GM12878 (cell line): ENCODE measurements around the gene EFCAB9. TPM values are rescaled to one million over a fixed set of nuclear protein-coding genes. Genes with fewer than 3 reads are reported as not detected.
A peak's percentile ranks its signal among the peaks of the same experiment; 100 is the strongest.

ENCODE experiments used
- ASH2L ChIP-seq: fragments of 300-600, 200-600 bp; sonication (generic); IDR thresholded peaks from 2 replicates; pipeline ENCODE4 v1.6.1; 2017; ENCODE audit warnings: low read depth, mild to moderate bottlenecking, borderline replicate concordance
- ATF3 ChIP-seq: IDR thresholded peaks from 2 replicates; pipeline ENCODE4 v1.6.1; 2011; ENCODE audit warnings: low read depth, mild to moderate bottlenecking, low read length, moderate library complexity, borderline replicate concordance; ENCODE audit errors: extremely low read depth
- BHLHE40 ChIP-seq, 2 experiments: fragments of 450-650 bp in 1 of 2; IDR thresholded peaks; 2 replicates each; pipeline ENCODE4 v1.6.1; 2011 to 2017; ENCODE audit warnings: low read depth in 2 of 2, borderline replicate concordance in 1 of 2, improper control_type of control experiment in 1 of 2, low read length in 1 of 2, mild to moderate bottlenecking in 1 of 2
- CBX3 ChIP-seq: fragments of 200-600 bp; sonication (generic); IDR thresholded peaks from 2 replicates; pipeline ENCODE4 v1.6.1; 2016; ENCODE audit warnings: low read depth, borderline replicate concordance
- CHD1 ChIP-seq: IDR thresholded peaks from 2 replicates; pipeline ENCODE4 v1.6.1; 2012; ENCODE audit warnings: low read depth, low read length, improper control_type of control experiment
- CREB1 ChIP-seq: IDR thresholded peaks from 2 replicates; pipeline ENCODE4 v1.6.1; 2012; ENCODE audit warnings: low read depth, mild to moderate bottlenecking, inconsistent platforms
- DPF2 ChIP-seq: fragments of 450-650 bp; IDR thresholded peaks from 2 replicates; pipeline ENCODE4 v1.6.1; 2017; ENCODE audit warnings: mild to moderate bottlenecking
- ETV6 ChIP-seq, 2 experiments: fragments of 450-650 bp in 1 of 2; IDR thresholded peaks in 1 of 2; conservative IDR thresholded peaks in 1 of 2; 2 replicates each; pipeline ENCODE4 v1.6.1; 2014; ENCODE audit warnings: antibody characterized with exemption in 1 of 2, borderline replicate concordance in 1 of 2, low read depth in 1 of 2, mild to moderate bottlenecking in 1 of 2, moderate library complexity in 1 of 2
- GABPA ChIP-seq: IDR thresholded peaks from 2 replicates; pipeline ENCODE4 v1.6.1; 2014; ENCODE audit warnings: antibody characterized with exemption, low read depth, mild to moderate bottlenecking, inconsistent platforms
- HDAC6 ChIP-seq: fragments of 200-600 bp; sonication (generic); IDR thresholded peaks from one replicate; pipeline ENCODE4 v1.8.0; 2017; ENCODE audit warnings: antibody characterized with exemption; ENCODE audit not compliant: unreplicated experiment
- JUNB ChIP-seq: IDR thresholded peaks from 2 replicates; pipeline ENCODE4 v1.6.1; 2016; ENCODE audit warnings: antibody characterized with exemption, mild to moderate bottlenecking
- NBN ChIP-seq: fragments of 450-650 bp; IDR thresholded peaks from 2 replicates; pipeline ENCODE4 v1.6.1; 2016
- NR2C2 ChIP-seq: IDR thresholded peaks from 2 replicates; pipeline ENCODE4 v1.6.1; 2011; ENCODE audit warnings: borderline replicate concordance, low read depth; ENCODE audit not compliant: control insufficient read depth, insufficient read length
- NRF1 ChIP-seq: conservative IDR thresholded peaks from 2 replicates; pipeline ENCODE4 v1.6.1; 2011; ENCODE audit warnings: mild to moderate bottlenecking, low read depth, low read length, improper control_type of control experiment
- PAX8 ChIP-seq: fragments of 450-650 bp; IDR thresholded peaks from 2 replicates; pipeline ENCODE4 v1.6.1; 2017; ENCODE audit warnings: mild to moderate bottlenecking, moderate library complexity
- POLR2AphosphoS5 ChIP-seq: IDR thresholded peaks from 2 replicates; pipeline ENCODE4 v1.6.1; 2011; ENCODE audit warnings: mild to moderate bottlenecking, low read length, inconsistent platforms
- POU2F2 ChIP-seq: IDR thresholded peaks from 3 replicates; pipeline ENCODE4 v1.6.1; 2011; ENCODE audit warnings: low read depth, mild to moderate bottlenecking, low read length, borderline replicate concordance
- RCOR1 ChIP-seq: conservative IDR thresholded peaks from 2 replicates; pipeline ENCODE4 v1.6.1; 2012; ENCODE audit warnings: low read depth, low read length, improper control_type of control experiment
- RFX5 ChIP-seq: IDR thresholded peaks from 2 replicates; pipeline ENCODE4 v1.6.1; 2011; ENCODE audit warnings: low read depth, low read length, improper control_type of control experiment
- SIN3A ChIP-seq: IDR thresholded peaks from 2 replicates; pipeline ENCODE4 v1.6.1; 2012; ENCODE audit warnings: low read depth, low read length, improper control_type of control experiment
- SIX5 ChIP-seq: IDR thresholded peaks from 2 replicates; pipeline ENCODE4 v1.6.1; 2011; ENCODE audit warnings: mild to moderate bottlenecking, low read depth, low read length, moderate library complexity; ENCODE audit not compliant: severe bottlenecking
- SMAD5 ChIP-seq: IDR thresholded peaks from 2 replicates; pipeline ENCODE4 v1.6.1; 2016; ENCODE audit warnings: antibody characterized with exemption, low read depth
- SP1 ChIP-seq: IDR thresholded peaks from one replicate; pipeline ENCODE4 v1.6.1; 2011; ENCODE audit warnings: low read depth, low read length
- SREBF1 ChIP-seq: IDR thresholded peaks from 2 replicates; pipeline ENCODE4 v1.6.1; 2012; ENCODE audit warnings: mild to moderate bottlenecking, low read length
- YY1 ChIP-seq: IDR thresholded peaks from 2 replicates; pipeline ENCODE4 v1.6.1; 2011; ENCODE audit warnings: low read depth, mild to moderate bottlenecking, low read length
- ZBTB40 ChIP-seq: fragments of 450-650 bp; IDR thresholded peaks from 2 replicates; pipeline ENCODE4 v1.6.1; 2016; ENCODE audit warnings: mild to moderate bottlenecking, moderate library complexity, borderline replicate concordance
- ZNF274 ChIP-seq: IDR thresholded peaks from one replicate; pipeline ENCODE4 v1.8.0; 2011; ENCODE audit not compliant: insufficient read length, insufficient read depth
- ZNF622 ChIP-seq: fragments of 450-650 bp; IDR thresholded peaks from 2 replicates; pipeline ENCODE4 v1.6.1; 2017; ENCODE audit warnings: mild to moderate bottlenecking, inconsistent platforms
- ZSCAN29 ChIP-seq: fragments of 450-650 bp; IDR thresholded peaks from 2 replicates; pipeline ENCODE4 v1.6.1; 2017; ENCODE audit warnings: mild to moderate bottlenecking, moderate library complexity
- polyA plus RNA-seq, 11 experiments: library from polyadenylated mRNA; depleted of rRNA in 4 of 11; unstranded in 6 of 11; stranded (reverse) in 5 of 11; fragments of >200 nt; fragmentation: Nextera tagmentation in 4 of 11; fragmentation: Illumina TruSeq in 1 of 11; extraction: Ambion mirVana in 4 of 11; extraction: Trizol in 1 of 11; gene quantifications; 1 replicate in 1 of 11; 2 replicates in 10 of 11; pipeline versions ENCODE4 v1.2.1 to v1.2.3, GENCODE V29; 2011 to 2016; ENCODE audit warnings: inconsistent platforms in 2 of 11, missing spikeins in 2 of 11, low read depth in 1 of 11
- total RNA-seq, 4 experiments: library from RNA; depleted of rRNA in 3 of 4; stranded (reverse); fragments of >200 nt in 3 of 4; fragmentation: Illumina TruSeq in 1 of 4; extraction: Trizol in 1 of 4; gene quantifications; 2 replicates each; pipeline versions ENCODE4 v1.2.1 to v1.2.3, GENCODE V29; 2013 to 2021

EFCAB9 gene
- total and polyA plus RNA-seq, 10 of the 15 experiments (the other 5 are each of a cell fraction or from before 2014, with no cell fraction given) = 0.73 TPM; not detected in 9

GRCh38 chr5:172188033-172188892 is 5.7 kb upstream of the EFCAB9 start, which contains the start of gene STK10 (continued):
- TF ChIP-seq SREBF1 = no peak
- TF ChIP-seq RFX5 = no peak
- no peak for TF ChIP-seq PAX8
- TF ChIP-seq ZSCAN29 = no peak
- no peak for TF ChIP-seq CHD1
- no peak for TF ChIP-seq ASH2L
- TF ChIP-seq ZBTB40 = no peak; the same call in 1 of the 2 replicates
- no peak for TF ChIP-seq ETV6 (conservative IDR thresholded peaks at IDR 0.05 in 1 of 2, IDR thresholded peaks at IDR 0.05 in 1 of 2; ENCODE audit: borderline replicate concordance in 1 of 2, low read depth in 1 of 2)
- no peak for TF ChIP-seq NR2C2
- no peak for TF ChIP-seq CREB1
- no peak for TF ChIP-seq POU2F2
- TF ChIP-seq POLR2AphosphoS5 = 0 out of 2 replicates have a peak, but pooled peaks have one; percentile 10
- TF ChIP-seq HDAC6 = no peak
- TF ChIP-seq RCOR1 = no peak
- no peak for TF ChIP-seq JUNB
- TF ChIP-seq ZNF622 = no peak
- peak; percentile 57 for TF ChIP-seq DPF2
- TF ChIP-seq BHLHE40 (IDR thresholded peaks at IDR 0.05; ENCODE audit: borderline replicate concordance in 1 of 2, low read depth in 2 of 2, low read length in 1 of 2) = peak; percentile 64 to 89; a peak in 3 of 4 replicates
- TF ChIP-seq CBX3 = no peak
- TF ChIP-seq NBN = peak; percentile 46; the same call in 1 of the 2 replicates
- no peak for TF ChIP-seq SP1
- TF ChIP-seq YY1 = peak; percentile 78
- no peak for TF ChIP-seq ATF3
- no peak for TF ChIP-seq SMAD5
- no peak for TF ChIP-seq GABPA
- TF ChIP-seq ZNF274 = no peak
- peak; percentile 73 for TF ChIP-seq SIX5
- TF ChIP-seq NRF1 = no peak
- 0 out of 2 replicates have a peak, but pooled peaks have one; percentile 42 for TF ChIP-seq SIN3A
